Sigmoid colon (tissue), 7 donors: Measurements from ENCODE around the gene PARS2. TPM values are rescaled to one million over a fixed set of nuclear protein-coding genes. Genes with fewer than 3 reads are reported as not detected.

Source experiments
- DNase-seq: peaks from one replicate; pipeline ENCODE4 v3.0.0-alpha.2; 2019
- H3K27ac ChIP-seq, 4 donors: fragments of 200-600 bp; sonication (generic); one replicate each; pipeline ENCODE4 v1.5.1; 2016 to 2019; ENCODE audit warnings: mild to moderate bottlenecking in 1 of 4
- H3K27me3 ChIP-seq, 3 donors: fragments of 200-600 bp; sonication (generic); one replicate each; pipeline ENCODE4 v1.5.1; 2019; ENCODE audit warnings: mild to moderate bottlenecking in 1 of 3
- H3K36me3 ChIP-seq, 4 donors: fragments of 200-600 bp; sonication (generic); one replicate each; pipeline ENCODE4 v1.5.1; 2016 to 2019
- H3K4me1 ChIP-seq, 4 donors: fragments of 200-600 bp; sonication (generic); one replicate each; pipeline ENCODE4 v1.5.1; 2017 to 2019
- H3K4me3 ChIP-seq, 4 donors: fragments of 200-600 bp; sonication (generic); one replicate each; pipeline ENCODE4 v1.5.1; 2017 to 2019; ENCODE audit warnings: mild to moderate bottlenecking in 2 of 4, moderate library complexity in 1 of 4
- H3K9me3 ChIP-seq, 4 donors: fragments of 200-600 bp in 3 of 4; sonication (generic) in 3 of 4; one replicate each; pipeline versions ENCODE4 v1.5.1 to v1.6.1; 2013 to 2019
- CTCF ChIP-seq, 4 experiments: fragments of 450-650 bp in 3 of 4; fragments of 200-600 bp in 1 of 4; IDR thresholded peaks; one replicate each; pipeline ENCODE4 v1.5.1; 2016 to 2019; ENCODE audit warnings: antibody characterized with exemption in 4 of 4, mild to moderate bottlenecking in 3 of 4, moderate library complexity in 2 of 4
- EP300 ChIP-seq, 4 donors: sonication (generic); formaldehyde crosslinking; IDR thresholded peaks; one replicate each; pipeline ENCODE4 v1.6.1; 2017; ENCODE audit warnings: antibody characterized with exemption in 4 of 4
- POLR2A ChIP-seq, 2 donors: fragments of 450-650 bp; IDR thresholded peaks; one replicate each; pipeline ENCODE4 v1.6.1; 2016; ENCODE audit warnings: antibody characterized with exemption in 2 of 2, mild to moderate bottlenecking in 2 of 2, moderate library complexity in 2 of 2
- POLR2AphosphoS5 ChIP-seq, 4 donors: sonication (generic); formaldehyde crosslinking; IDR thresholded peaks; one replicate each; pipeline ENCODE4 v1.6.1; 2017; ENCODE audit warnings: antibody characterized with exemption in 4 of 4
- WGBS, 2 donors: extraction: QIAGEN DNeasy Blood & Tissue Kit; methylation state at CpG; one replicate each; pipeline ENCODE4 v1.1.7; 2013; 5-methylcytosine and 5-hydroxymethylcytosine counted together
- intact Hi-C: fragments of 100-400 bp; cut with DNase I; formaldehyde crosslinking; loops from one replicate; pipeline ENCODE4 v1.15.1; 2023
- polyA plus RNA-seq, 3 donors: library from polyadenylated mRNA; stranded (reverse); fragments of 200-250 nt; gene quantifications; one replicate each; pipeline ENCODE4 v1.2.3, GENCODE V29; 2013
- total RNA-seq, 4 donors: library from RNA; depleted of rRNA; stranded (reverse); fragments of >200 nt; gene quantifications; one replicate each; pipeline ENCODE4 v1.1.0, GENCODE V29; 2016
- donor health status: healthy with polysubstance abuse.
- donor health status: Bipolar disorder and iron deficiency.
- donor health status: healthy.

Gene PARS2
- total and polyA plus RNA-seq, 7 donors: 3.3 to 6.0 (median 5.1) TPM

DNA sequence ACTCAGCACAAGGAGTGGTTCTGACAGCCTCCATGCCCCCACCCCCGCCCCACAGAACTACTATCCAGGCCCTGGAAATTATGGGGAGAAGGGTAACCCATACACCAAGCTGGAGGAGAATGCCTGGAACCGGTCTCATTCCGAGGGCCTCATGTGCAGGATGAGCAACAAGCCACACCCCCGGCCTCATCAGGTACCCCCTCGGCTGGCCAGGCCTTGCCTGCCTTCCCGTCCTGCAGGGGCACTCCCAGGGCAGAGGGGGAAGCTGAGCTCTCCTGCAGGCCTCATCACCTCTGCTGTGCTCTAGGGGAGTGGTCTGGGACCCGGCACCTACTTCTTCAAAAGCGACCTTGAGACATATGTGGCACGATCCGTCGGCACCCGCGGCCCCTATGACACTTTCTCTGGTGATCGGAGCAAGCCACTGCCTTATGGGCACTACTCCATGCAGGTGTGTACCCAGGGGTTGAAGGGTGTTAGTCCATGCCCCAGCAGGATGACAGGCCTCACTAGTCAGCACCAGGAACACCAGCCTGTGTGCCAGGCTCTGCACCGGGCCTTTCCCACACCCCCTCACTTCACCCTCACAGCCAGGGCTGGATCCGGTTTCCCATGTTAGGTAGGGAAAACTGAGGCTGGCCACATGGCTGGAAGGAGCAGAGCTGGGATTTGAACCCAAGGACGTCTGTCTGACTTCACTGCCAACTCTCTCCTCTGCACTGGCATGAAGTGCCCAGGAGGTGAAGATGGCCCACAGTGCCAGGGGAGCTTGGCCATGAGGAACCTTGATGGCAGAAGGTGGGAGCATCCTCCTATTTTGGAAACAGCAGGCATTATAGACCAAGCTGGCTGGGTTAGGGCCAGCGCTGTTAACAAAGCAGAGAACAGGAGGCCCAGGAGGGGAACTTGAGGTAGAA, 47.7 kb upstream of the PARS2 start:
- Histone ChIP-seq H3K9me3 (no peaks in the 10 kb centered on the region), H3K36me3 (no peaks in the 10 kb centered on the region), H3K4me1 (peaks cover 0 to 5% (median 4%) of the 10 kb centered on the region in 4 donors), H3K27me3 (no peaks in the 10 kb centered on the region), H3K4me3 (no peak overlapping the region), H3K27ac (no peak overlapping the region)
- DNase-seq: no peak
- TF ChIP-seq CTCF (IDR thresholded peaks at IDR 0.05) (no peak), POLR2A (IDR thresholded peaks at IDR 0.05) (no peak), EP300 (IDR thresholded peaks at IDR 0.05) (no peak), POLR2AphosphoS5 (IDR thresholded peaks at IDR 0.05) (no peak)
- 90 to 92% methylated on average over 18 of the region's 18 CpGs for WGBS, 2 donors
- intact Hi-C loops: loop anchor here (2.0 to 5.0 kb wide), 2 partner anchors 140 to 313 kb away; no protein-coding TSS in a partner anchor

GRCh38 chr1:54811066-54811465, 46.7 kb upstream of the PARS2 start:
- no peak for DNase-seq
- intact Hi-C loops: loop anchor here (2.0 to 5.0 kb wide), 2 partner anchors 139 to 312 kb away; no protein-coding TSS in a partner anchor
- TF ChIP-seq CTCF (IDR thresholded peaks at IDR 0.05) (no peak), POLR2A (IDR thresholded peaks at IDR 0.05) (no peak), POLR2AphosphoS5 (IDR thresholded peaks at IDR 0.05) (no peak), EP300 (IDR thresholded peaks at IDR 0.05) (no peak)
- Histone ChIP-seq H3K4me3 (no peak overlapping the region), H3K9me3 (no peaks in the 10 kb centered on the region), H3K27me3 (peaks cover 0 to 2% (median 0%) of the 10 kb centered on the region in 3 donors), H3K27ac (no peak overlapping the region), H3K4me1 (peaks cover 0 to 5% (median 4%) of the 10 kb centered on the region in 4 donors), H3K36me3 (no peaks in the 10 kb centered on the region)
- 88 to 92% methylated on average over 5 of the region's 5 CpGs for WGBS, 2 donors

GRCh38 chr1:54810153-54810942, 46.0 kb upstream of the PARS2 start:
- TF ChIP-seq EP300 (IDR thresholded peaks at IDR 0.05) (no peak), POLR2A (IDR thresholded peaks at IDR 0.05) (no peak), CTCF (IDR thresholded peaks at IDR 0.05) (peak; percentile 62 to 84 (median 78)), POLR2AphosphoS5 (IDR thresholded peaks at IDR 0.05) (no peak)
- Histone ChIP-seq H3K36me3 (no peaks in the 10 kb centered on the region), H3K9me3 (no peaks in the 10 kb centered on the region), H3K4me3 (no peak overlapping the region), H3K27me3 (peaks cover 0 to 4% (median 0%) of the 10 kb centered on the region in 3 donors), H3K4me1 (peaks cover 0 to 5% (median 4%) of the 10 kb centered on the region in 4 donors), H3K27ac (no peak overlapping the region)
- 34 to 42% methylated on average over 13 of the region's 13 CpGs for WGBS, 2 donors
- no peak for DNase-seq
- intact Hi-C loops: loop anchor here (2.0 to 5.0 kb wide), 2 partner anchors 138 to 312 kb away; no protein-coding TSS in a partner anchor

GRCh38 chr1:54809496-54810074, 45.3 kb upstream of the PARS2 start:
- 41 to 47% methylated on average over 3 of the region's 3 CpGs for WGBS, 2 donors
- H3K4me1 ChIP-seq: peaks cover 0 to 5% (median 4%) of the 10 kb centered on the region in 4 donors
- intact Hi-C loops: loop anchor here (2.0 to 5.0 kb wide), 3 partner anchors 137 to 737 kb away; no protein-coding TSS in a partner anchor
- TF ChIP-seq EP300 (IDR thresholded peaks at IDR 0.05) (no peak), CTCF (IDR thresholded peaks at IDR 0.05) (no peak), POLR2A (IDR thresholded peaks at IDR 0.05) (no peak)
- no peak overlapping the region for H3K4me3 ChIP-seq
- no peaks in the 10 kb centered on the region for H3K36me3 ChIP-seq
- H3K27ac ChIP-seq: no peak overlapping the region
- H3K9me3 ChIP-seq: no peaks in the 10 kb centered on the region
- no peak for DNase-seq
- H3K27me3 ChIP-seq: peaks cover 0 to 4% (median 0%) of the 10 kb centered on the region in 3 donors
